GM15510 (cell line): ENCODE results near the gene MEGF6.

ENCODE experiments used
- POLR2A ChIP-seq: IDR thresholded peaks from 3 replicates; pipeline ENCODE4 v1.6.1; 2011; ENCODE audit warnings: borderline replicate concordance; ENCODE audit not compliant: insufficient read length; ENCODE audit errors: extremely low read depth

The MEGF6 gene

DNA sequence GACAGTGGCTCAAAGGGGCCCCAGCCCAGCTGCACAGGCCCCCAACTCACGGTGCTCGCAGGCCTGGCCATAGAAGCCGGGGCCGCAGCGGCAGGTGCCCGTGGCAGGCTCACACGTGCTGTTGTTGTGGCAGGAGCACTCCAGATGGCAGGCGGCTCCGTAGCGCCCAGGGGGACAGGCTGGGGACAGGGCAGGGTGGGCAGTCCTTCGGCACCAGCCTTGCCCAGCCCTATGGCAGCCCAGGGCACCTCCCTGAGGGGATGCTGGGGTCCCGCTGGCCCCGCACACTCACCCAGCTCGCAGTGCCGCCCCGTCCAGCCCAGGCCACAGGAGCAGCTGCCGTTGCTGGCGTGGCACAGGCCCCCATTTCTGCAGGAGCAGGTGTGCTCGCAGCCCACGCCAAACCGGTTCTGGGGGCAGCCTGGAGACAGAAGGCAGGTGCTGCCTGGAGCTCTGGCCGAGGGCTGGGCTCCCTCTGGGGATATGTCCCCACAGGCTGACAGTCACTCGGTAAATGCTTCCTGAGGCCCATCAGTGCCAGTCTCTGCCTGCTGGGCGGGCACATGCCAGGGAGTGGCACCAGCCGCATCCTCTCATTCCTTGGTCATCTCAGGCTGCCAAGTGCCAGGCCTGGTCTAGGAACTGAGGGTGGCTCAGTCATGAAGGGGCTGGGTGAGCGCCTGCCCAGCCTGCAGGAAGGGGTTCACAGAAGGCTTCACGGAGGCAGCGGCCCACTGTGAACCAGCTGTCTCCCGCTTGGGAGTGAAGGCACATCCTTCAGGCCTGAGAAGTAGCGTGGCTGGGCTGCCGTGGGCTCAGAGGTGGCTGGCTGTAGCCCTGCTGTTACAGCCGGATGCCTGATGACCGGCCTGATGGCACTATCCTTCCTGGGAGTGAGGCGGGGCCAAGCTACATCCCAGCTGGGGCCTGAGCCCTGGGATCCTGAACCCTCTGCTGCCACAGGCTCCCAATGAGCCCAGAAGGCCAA lies 116.7 kb downstream of the MEGF6 start:
- no peak for TF ChIP-seq POLR2A

DNA sequence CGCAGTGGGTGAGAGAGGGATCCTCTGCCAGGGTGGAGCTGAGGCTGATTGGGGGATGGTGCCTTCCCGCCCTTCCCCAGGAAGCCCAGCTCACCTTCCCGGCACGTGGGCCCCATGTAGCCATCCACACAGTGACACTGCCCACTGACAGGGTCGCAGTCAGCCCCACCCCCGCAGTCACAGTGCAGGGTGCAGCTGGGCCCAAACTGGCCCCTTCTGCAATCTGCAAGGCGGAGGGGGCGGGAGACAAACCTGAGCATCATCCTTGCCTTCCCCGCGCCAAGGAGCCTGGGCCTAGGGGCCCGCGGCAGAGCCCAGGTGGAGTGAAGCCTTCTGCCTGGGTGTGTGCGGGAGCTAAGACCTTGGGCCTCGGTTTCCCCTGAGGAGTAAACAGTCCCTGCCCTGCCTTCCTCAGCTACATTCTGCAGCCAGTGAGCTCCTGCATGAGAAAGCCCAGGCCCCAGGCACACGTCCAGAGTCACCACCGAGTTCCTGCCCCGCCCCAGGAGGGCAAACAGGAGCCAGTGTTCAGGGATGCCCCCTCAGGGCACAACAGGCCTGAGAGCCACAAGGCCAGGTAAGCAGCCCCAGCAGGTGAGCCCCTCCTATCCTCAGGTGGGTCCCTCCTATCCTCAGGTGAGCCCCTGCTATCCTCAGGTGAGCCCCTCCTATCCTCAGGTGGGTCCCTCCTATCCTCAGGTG lies 118.6 kb downstream of the MEGF6 start:
- TF ChIP-seq POLR2A, result no peak

DNA sequence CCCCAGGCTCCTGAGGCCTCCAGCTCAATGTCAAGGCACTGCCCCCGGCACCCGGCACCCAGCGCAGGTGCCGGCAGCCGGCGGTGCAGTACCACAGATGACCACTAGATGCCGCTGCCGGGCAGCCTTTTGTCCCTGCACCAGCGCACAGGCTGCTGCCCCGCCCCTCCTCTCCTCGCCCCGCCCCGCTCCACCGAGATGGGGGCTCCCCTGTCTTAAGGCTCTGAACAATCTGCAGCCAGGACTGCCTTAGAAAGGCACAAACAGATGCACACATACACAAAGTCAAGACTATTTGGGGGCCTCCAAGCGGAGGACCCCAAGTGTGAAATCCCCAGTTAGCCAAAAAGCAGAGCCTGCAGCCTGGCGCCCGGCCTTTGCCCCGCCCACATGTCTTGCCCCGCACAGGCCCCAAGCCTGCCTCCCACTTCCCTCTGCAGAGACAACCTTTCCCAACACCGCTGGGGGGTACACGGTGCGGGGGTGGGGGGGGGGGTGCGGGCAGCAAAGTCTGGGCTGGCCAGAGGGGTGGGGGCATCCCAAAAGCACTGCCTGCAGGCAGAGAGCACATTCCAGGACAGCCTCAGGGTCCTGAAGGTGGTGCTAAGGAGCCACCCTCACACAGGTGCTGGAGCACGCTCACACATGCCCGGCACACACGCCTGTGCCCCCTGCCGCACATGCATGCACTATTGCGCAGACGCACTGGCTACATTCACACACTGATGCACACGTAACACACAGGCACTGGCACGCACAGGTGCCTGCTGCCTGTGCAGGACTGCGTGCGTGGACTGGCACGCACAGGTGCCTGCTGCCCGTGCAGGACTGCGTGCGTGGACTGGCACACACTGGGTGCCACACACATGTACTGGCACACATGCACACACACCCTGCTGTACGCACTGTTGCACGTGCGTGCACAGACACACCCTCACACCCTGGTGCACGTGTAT lies 119.7 kb downstream of the MEGF6 start:
- TF ChIP-seq POLR2A, result no peak

DNA sequence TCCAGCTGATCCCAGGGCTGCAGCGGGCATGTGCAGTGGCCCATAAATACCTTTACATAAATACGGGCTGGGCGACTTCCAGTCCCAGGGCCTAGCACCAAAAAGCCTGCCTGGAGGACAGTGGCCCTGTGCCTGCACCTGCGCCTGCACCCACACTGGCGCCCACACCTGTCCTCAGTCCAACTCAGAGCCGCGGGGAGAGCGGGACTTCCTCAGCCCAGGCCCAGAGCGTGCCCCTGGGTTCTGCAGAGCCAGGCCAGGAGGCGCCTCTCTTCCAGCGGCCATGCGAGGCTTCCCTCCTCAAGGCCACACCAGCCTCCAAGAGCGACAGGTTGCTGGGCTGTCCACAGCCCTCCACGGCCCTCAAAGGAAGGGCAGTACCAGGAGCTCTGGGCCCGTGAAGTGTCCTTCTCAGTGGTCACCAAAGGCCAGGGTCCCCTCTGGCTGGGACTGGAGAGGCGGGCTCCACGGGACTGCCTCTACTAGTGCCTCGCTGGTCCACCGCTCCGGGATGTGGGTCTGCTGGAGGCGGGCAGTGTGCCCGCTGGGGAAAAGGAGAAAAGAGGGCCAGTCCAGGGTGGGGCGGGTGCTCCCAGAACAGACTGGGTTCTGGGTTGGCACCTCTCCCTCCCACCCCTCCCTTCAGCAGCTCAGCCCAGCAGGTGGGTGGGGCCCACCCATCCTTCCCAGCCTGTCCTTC lies 121.1 kb downstream of the MEGF6 start:
- TF ChIP-seq POLR2A, result no peak

DNA sequence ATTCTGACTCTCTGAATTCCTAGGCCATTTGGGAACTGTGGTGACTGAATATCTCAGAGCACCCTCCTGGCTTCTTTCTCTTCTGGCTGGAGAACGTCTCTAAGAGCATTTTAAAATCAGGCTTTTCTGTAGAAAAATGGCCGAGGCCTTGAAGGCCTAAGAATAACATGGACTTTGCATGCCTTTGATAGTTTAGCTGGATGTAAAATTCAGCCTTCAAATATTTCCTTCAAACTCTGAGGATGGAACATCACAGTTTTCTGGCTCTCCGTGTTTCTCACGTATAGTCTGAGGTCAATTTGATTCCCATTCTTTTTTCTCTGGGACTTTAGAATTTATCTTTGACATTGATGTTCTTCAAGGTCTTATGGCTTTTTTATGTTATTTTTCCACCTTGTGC lies 122.9 kb downstream of the MEGF6 start:
- no peak for TF ChIP-seq POLR2A

DNA sequence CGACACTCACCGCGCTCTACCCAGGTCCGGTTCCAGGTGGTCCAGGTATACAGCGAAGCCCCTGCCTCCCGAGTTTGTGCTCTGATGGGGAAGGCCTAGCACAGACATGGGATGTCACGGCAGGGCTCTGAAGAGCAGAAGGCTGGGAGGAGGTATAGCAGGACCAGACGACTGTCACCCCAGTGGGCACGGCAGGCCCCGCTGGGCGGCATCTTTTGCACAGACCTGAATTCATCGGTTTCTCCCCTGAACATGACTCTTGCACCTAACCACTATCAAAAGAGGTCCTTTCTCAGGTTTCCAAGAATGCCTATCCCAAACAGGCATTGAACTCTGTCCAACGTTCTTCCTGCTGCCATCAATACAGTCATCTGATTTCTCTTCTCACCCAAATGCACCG lies 126.3 kb downstream of the MEGF6 start:
- TF ChIP-seq POLR2A, result no peak

DNA sequence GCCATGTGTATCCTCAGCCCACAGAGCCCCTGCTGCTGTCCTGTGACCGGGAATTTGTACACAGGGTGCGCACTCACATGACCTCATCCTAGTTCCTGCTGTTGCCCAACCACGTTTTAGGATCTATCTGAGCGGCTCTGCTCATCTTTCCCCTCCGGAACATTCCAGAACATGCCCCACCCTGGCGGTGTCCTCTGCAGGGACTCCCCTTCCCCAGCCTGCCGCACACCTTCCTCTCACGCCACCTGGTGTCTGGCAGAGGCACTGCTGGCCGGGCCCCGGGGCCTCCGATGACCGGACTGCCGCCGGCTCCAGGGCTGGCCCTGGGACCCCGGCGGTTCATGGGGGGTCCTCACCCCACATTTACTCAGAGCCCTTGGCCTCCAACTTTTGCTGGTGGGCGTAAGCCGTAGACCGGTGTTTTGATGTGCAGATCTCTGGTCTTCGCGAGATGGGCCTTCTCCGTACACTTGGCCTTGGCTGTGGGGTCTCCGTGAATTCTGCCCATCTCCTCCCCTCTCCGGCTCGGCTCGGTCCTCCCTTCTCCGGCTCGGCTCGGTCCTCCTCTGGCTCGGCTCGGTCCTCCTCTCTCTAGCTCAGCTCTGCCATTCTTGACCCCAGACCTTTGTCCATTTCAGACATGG lies 127.4 kb downstream of the MEGF6 start:
- no peak for TF ChIP-seq POLR2A

DNA sequence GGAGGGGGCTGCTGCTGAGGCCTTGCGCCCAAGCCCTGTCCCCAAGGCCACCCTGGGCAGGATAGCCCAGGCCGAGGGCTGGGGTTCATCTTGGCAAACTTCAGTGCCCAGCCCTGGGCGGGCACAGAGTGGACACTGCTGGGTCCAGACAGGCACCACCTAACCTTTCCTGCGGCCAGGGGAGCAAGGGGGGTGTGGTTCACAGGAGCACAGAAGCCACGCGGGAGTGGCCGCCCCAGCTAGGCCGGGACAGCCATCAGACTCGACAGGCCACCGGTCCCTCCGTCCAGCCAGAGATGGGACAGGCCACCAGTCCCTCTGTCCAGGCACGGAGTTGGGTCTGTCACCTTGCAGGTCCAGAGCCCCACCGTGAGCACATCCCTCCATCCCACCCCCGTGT lies 127.9 kb downstream of the MEGF6 start:
- TF ChIP-seq POLR2A, result no peak

DNA sequence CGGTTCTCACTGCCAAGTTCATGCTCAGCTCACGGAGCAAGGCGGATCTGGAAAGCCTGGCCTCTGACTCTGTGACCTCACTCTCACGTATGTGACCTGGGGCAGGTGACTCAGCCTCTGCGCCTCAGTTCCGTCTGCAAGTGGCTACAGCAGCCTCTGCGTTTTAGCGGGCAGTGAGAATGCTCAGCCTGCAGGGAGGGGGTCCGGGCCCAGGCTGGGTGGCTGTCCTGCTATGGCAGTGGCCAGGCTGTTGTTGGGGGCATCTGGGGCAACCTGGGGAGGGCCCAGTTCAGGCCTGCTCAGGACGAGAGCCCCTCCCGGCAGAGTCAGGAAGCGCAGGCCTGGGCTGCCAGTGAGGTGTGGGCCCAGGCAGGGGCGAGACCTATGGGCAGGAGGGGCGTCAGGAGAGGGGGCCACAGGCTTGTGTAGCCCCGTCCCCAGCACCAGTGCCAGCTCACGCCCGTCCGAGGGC lies 128.9 kb downstream of the MEGF6 start:
- no peak for TF ChIP-seq POLR2A

DNA sequence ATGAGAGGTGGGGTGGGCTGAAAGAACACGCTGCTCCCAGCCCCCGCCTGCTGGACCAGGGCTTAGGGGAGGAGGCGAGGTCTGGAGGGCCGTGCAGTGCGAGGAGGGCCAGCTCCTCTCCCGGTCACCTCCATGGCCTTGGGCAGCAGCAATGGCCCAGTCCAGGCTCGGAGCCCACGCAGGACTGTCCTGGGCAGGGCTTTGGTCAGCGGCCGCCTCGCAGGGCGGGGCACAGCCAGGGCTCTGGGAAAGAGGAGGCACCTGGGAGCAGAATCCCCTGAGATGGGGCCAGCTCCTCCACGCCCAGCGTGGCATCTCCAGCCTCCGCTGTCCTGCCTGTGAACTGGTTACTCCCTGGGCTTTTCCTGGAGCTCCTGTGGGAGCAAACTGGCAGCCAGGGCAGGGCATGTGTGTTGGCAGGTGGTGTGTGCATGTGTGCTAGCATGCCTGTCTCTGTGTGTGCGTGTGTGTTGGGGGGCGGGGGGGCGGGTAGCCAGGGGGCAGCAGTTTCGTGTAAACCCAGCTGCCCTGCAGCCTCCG lies 129.4 kb downstream of the MEGF6 start:
- no peak for TF ChIP-seq POLR2A

DNA sequence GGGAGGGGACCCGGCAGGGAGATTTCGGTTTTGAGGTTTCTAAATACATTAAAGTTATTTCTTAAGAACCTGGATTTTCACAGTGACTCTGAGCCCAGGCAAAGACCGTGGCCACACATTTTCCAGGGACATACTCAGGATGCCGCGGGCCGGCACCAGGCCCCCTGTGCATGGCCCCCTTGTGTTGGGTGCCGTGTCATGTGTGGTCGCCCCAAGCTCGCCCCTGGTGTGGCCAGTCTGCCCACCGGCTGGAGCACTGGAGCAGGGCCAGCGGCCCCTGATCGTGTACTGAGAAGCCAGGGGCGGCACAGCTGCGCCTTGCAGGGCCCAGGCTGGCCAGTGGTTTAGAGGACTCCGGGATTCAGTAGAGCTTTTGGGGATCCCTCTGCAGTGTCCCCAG lies 130.3 kb downstream of the MEGF6 start:
- no peak for TF ChIP-seq POLR2A

DNA sequence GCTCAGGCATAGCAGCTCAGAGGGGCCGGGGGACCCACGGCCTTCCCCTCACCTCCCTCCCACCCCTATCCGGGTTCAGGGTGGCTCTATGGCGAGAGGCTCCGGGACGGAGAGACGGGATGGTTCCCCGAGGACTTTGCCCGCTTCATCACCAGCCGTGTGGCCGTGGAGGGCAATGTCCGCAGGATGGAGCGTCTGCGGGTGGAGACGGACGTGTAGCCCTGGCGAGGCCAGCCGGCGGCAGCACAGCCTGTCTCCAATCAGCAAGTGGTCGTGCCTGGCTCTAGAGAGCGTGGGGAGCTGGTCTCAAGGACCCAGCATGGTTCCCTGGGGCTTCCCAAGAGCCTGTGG lies 131.0 kb downstream of the MEGF6 start:
- no peak for TF ChIP-seq POLR2A
